ENCODE data around the gene IFNL3.

Gene IFNL3

GRCh38 chr19:39197808-39198207 is 47.0 kb downstream of the IFNL3 start:
- intact Hi-C loops (cut with DNase I) = no loop called here
- DNase-seq = no peak

- no peak for DNase-seq
- intact Hi-C loops (cut with DNase I) = no loop called here
Measured at GRCh38 chr19:39196860-39197562, 47.8 kb downstream of the IFNL3 start, which contains the start of gene NCCRP1. NCCRP1 (plus strand) TSS chr19:39196964; CDS start chr19:39196983, 19 bp downstream.

- no peak for DNase-seq
- intact Hi-C loops (cut with DNase I) = no loop called here
Measured at GRCh38 chr19:39196320-39196719, 48.5 kb downstream of the IFNL3 start.

- no peak for DNase-seq
- intact Hi-C loops (cut with DNase I) = no loop called here
Measured at GRCh38 chr19:39195755-39196154, 49.1 kb downstream of the IFNL3 start.

GRCh38 chr19:39194832-39195542 is 49.8 kb downstream of the IFNL3 start:
- DNase-seq = no peak
- intact Hi-C loops (cut with DNase I) = no loop called here

GRCh38 chr19:39193803-39194202 is 51.0 kb downstream of the IFNL3 start:
- DNase-seq = no peak
- intact Hi-C loops (cut with DNase I) = no loop called here
